ENCODE results near the gene CCT6B.

The CCT6B gene

GRCh38 chr17:34879146-34879545 lies 82.1 kb downstream of the CCT6B start:
- Mint-ChIP-seq H3K4me3 (no peak overlapping the region), H3K9me3 (peaks cover 9% of the 10 kb centered on the region), H3K27ac (no peak overlapping the region), H3K27me3 (peaks cover 80% of the 10 kb centered on the region), H3K4me1 (no peaks in the 10 kb centered on the region), H3K36me3 (no peaks in the 10 kb centered on the region)
- no peak for ATAC-seq

All from stimulated activated memory B cell treated with anti-CD40 and anti-IgM and Interleukin-4, amounts not matched to agents 10 μg/mL and 1 μg/mL and 100 μg/mL, for 72 hours (primary cell).